Body of pancreas (tissue), 4 donors: ENCODE measurements around the gene PTPN9.

Experiments
- POLR2A ChIP-seq, 3 donors: fragments of 450-650 bp; IDR thresholded peaks; one replicate each; pipeline ENCODE4 v1.6.1; 2016; ENCODE audit warnings: antibody characterized with exemption in 3 of 3, mild to moderate bottlenecking in 2 of 3
- TF ChIP-seq, protein P1 (sequence below), 7 experiments: fragments of 450-650 bp in 4 of 7; fragments of 200-600 bp in 3 of 7; sonication (generic) in 3 of 7; IDR thresholded peaks; one replicate each; pipeline ENCODE4 v1.5.1; 2016 to 2019; ENCODE audit warnings: antibody characterized with exemption in 7 of 7

DNA sequence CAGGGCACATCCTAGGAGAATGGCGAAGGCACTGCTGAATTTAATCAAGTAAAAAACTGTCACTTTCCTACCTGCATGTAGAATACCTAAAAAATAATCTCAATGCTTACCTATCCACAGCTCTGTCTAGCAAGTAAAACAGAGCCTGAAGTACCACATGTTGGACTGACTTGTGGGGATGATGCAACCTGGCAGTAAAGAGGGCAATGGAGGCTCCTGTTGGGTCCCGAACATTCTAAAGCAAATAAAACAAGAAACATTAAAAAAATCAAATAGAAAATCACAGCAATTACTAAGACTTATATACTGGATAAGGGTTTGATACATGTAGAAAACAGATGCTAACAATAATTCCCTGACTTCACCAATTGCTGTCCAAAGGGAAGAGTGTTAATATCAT is 56.1 kb downstream of the PTPN9 start:
- TF ChIP-seq, protein P1, sequence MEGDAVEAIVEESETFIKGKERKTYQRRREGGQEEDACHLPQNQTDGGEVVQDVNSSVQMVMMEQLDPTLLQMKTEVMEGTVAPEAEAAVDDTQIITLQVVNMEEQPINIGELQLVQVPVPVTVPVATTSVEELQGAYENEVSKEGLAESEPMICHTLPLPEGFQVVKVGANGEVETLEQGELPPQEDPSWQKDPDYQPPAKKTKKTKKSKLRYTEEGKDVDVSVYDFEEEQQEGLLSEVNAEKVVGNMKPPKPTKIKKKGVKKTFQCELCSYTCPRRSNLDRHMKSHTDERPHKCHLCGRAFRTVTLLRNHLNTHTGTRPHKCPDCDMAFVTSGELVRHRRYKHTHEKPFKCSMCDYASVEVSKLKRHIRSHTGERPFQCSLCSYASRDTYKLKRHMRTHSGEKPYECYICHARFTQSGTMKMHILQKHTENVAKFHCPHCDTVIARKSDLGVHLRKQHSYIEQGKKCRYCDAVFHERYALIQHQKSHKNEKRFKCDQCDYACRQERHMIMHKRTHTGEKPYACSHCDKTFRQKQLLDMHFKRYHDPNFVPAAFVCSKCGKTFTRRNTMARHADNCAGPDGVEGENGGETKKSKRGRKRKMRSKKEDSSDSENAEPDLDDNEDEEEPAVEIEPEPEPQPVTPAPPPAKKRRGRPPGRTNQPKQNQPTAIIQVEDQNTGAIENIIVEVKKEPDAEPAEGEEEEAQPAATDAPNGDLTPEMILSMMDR (IDR thresholded peaks at IDR 0.05), result no peak
- TF ChIP-seq POLR2A (IDR thresholded peaks at IDR 0.05), result no peak
